Fibroblast of villous mesenchyme (primary cell): ENCODE results near the gene PRDX2. TPM values are rescaled to one million over a fixed set of nuclear protein-coding genes. Genes with fewer than 3 reads are reported as not detected.

Source experiments
- DNase-seq: peaks from one replicate; pipeline ENCODE4 v3.0.0-alpha.2; 2010; ENCODE audit warnings: low read depth
- H3K4me3 ChIP-seq: 2 replicates; pipeline ENCODE4 v1.5.1; 2011; ENCODE audit warnings: low read depth, mild to moderate bottlenecking, low read length
- CTCF ChIP-seq: IDR thresholded peaks from 2 replicates; pipeline ENCODE4 v1.5.1; 2012; ENCODE audit warnings: low read depth, mild to moderate bottlenecking, low read length; ENCODE audit not compliant: insufficient read depth
- total RNA-seq: library from RNA; depleted of rRNA; stranded (reverse); fragments of >200 nt; gene quantifications from 2 replicates; pipeline ENCODE4 v1.2.3, GENCODE V29; 2012

Gene PRDX2
- total RNA-seq, 1 donor, result 222 TPM

- peak; percentile 19 for DNase-seq
- no peak for TF ChIP-seq CTCF
- peak overlapping the region; percentile 45 for H3K4me3 ChIP-seq
Observed at GRCh38 chr19:12841094-12841493, 39.5 kb upstream of the PRDX2 start.

- peak overlapping the region; percentile 45 for H3K4me3 ChIP-seq
- DNase-seq, result peak; percentile 53
- no peak for TF ChIP-seq CTCF
Observed at GRCh38 chr19:12840091-12841079, 38.8 kb upstream of the PRDX2 start.

GRCh38 chr19:12838886-12839756 lies 37.5 kb upstream of the PRDX2 start:
- DNase-seq, result no peak
- no peak for TF ChIP-seq CTCF
- H3K4me3 ChIP-seq, result no peak overlapping the region

- H3K4me3 ChIP-seq, result peak within 1 kb of the TSS; percentile 34
- peak; percentile 17 for DNase-seq
- TF ChIP-seq CTCF, result no peak
Observed at GRCh38 chr19:12838182-12838885, 36.7 kb upstream of the PRDX2 start, which contains the start of gene MAST1. TSS of gene MAST1 (plus strand) at chr19:12838515. CDS start at chr19:12838573, 58 bp downstream.

GRCh38 chr19:12837225-12837624 lies 35.6 kb upstream of the PRDX2 start:
- DNase-seq, result no peak
- no peak overlapping the region for H3K4me3 ChIP-seq
- TF ChIP-seq CTCF, result no peak

- no peak overlapping the region for H3K4me3 ChIP-seq
- DNase-seq, result no peak
- TF ChIP-seq CTCF, result no peak
Observed at GRCh38 chr19:12836529-12836863, 34.9 kb upstream of the PRDX2 start.
